Measurements from ENCODE around the gene GPR34. TPM values are rescaled to one million over a fixed set of nuclear protein-coding genes. Genes with fewer than 3 reads are reported as not detected.
"Not testable (repeated sequence)": the region's sequence is repeated elsewhere in the genome, so short reads cannot be mapped to it uniquely, and the experiment has no call there.

GPR34 gene
- 23.4 TPM for total RNA-seq

- DNase-seq: no peak
Measured at GRCh38 chrX:41688835-41689234, at the start of gene GPR34. TSS of gene GPR34 (plus strand) at chrX:41688973. CDS start at chrX:41695634, 6,661 bp downstream.

- not testable (repeated sequence) for DNase-seq
Measured at GRCh38 chrX:41646201-41646600, 42.6 kb upstream of the GPR34 start.

GRCh38 chrX:41653125-41653524, 35.6 kb upstream of the GPR34 start:
- DNase-seq: no peak

- DNase-seq: no peak
Measured at GRCh38 chrX:41655101-41655500, 33.7 kb upstream of the GPR34 start.

GRCh38 chrX:41655631-41656030, 33.1 kb upstream of the GPR34 start:
- no peak for DNase-seq

- no peak for DNase-seq
Measured at GRCh38 chrX:41661366-41662095, 27.2 kb upstream of the GPR34 start.

GRCh38 chrX:41664375-41664901, 24.3 kb upstream of the GPR34 start:
- DNase-seq: no peak

GRCh38 chrX:41664908-41665307, 23.9 kb upstream of the GPR34 start:
- no peak for DNase-seq

GRCh38 chrX:41665686-41666085, 23.1 kb upstream of the GPR34 start:
- DNase-seq: no peak

GRCh38 chrX:41666251-41666650, 22.5 kb upstream of the GPR34 start:
- DNase-seq: no peak

GRCh38 chrX:41667631-41668030, 21.1 kb upstream of the GPR34 start:
- no peak for DNase-seq

- DNase-seq: no peak
Measured at GRCh38 chrX:41670112-41670511, 18.7 kb upstream of the GPR34 start.

- no peak for DNase-seq
Measured at GRCh38 chrX:41671082-41671481, 17.7 kb upstream of the GPR34 start.

- no peak for DNase-seq
Measured at GRCh38 chrX:41672643-41673042, 16.1 kb upstream of the GPR34 start.

GRCh38 chrX:41676361-41676760, 12.4 kb upstream of the GPR34 start:
- DNase-seq: not testable (repeated sequence)

- no peak for DNase-seq
Measured at GRCh38 chrX:41677183-41678060, 11.4 kb upstream of the GPR34 start.

GRCh38 chrX:41684138-41684537, 4.6 kb upstream of the GPR34 start:
- no peak for DNase-seq

- DNase-seq: no peak
Measured at GRCh38 chrX:41684940-41685339, 3.8 kb upstream of the GPR34 start.

- DNase-seq: no peak
Measured at GRCh38 chrX:41686788-41687187, 2.0 kb upstream of the GPR34 start.

- no peak for DNase-seq
Measured at GRCh38 chrX:41688156-41688555, 617 bp upstream of the GPR34 start.

- DNase-seq: no peak
Measured at GRCh38 chrX:41689711-41690110, 938 bp downstream of the GPR34 start.

GRCh38 chrX:41692162-41692749, 3.5 kb downstream of the GPR34 start:
- no peak for DNase-seq

- DNase-seq: no peak
Measured at GRCh38 chrX:41693024-41693423, 4.3 kb downstream of the GPR34 start.
